OCI-LY7 (cell line): ENCODE measurements around the gene PREP. TPM values are rescaled to one million over a fixed set of nuclear protein-coding genes. Genes with fewer than 3 reads are reported as not detected.

Experiments used
- BruUV-seq: library from RNA; stranded (reverse); fragments of 400-500 nt; replicated peaks from 2 replicates; lab custom pipeline; 2021; lab: Mats Ljungman, UMichigan
- CTCF ChIA-PET: fragments of 300-600 bp; sonication (Branson Sonifier 250); formaldehyde crosslinking; loops from one replicate; lab custom pipeline; 2022; ENCODE audit warnings: antibody characterized with exemption; ENCODE audit not compliant: unreplicated experiment; lab: Charles Lee
- POLR2A ChIA-PET: fragments of 300-600 bp; sonication (Branson Sonifier 250); formaldehyde crosslinking; loops from one replicate; lab custom pipeline; 2022; ENCODE audit warnings: antibody characterized with exemption; lab: Charles Lee
- DNase-seq: peaks from one replicate; pipeline ENCODE4 v3.0.0-alpha.2; 2015; ENCODE audit warnings: low spot score
- H2AFZ ChIP-seq: fragments of 200-600 bp; sonication (generic), shearing (Covaris generic); 2 replicates; pipeline ENCODE4 v1.6.1; 2014; ENCODE audit warnings: mild to moderate bottlenecking, antibody characterized with exemption, low read length, moderate library complexity
- H3K27ac ChIP-seq: fragments of 200-600 bp; sonication (generic); 2 replicates; pipeline ENCODE4 v1.5.1; 2014; ENCODE audit warnings: mixed run types, low read depth, mild to moderate bottlenecking, moderate library complexity, low read length, inconsistent platforms; ENCODE audit not compliant: poor library complexity, severe bottlenecking
- H3K36me3 ChIP-seq: fragments of 200-600 bp; sonication (generic); 2 replicates; pipeline ENCODE4 v1.6.1; 2014; ENCODE audit warnings: mild to moderate bottlenecking, antibody characterized with exemption, low read length, moderate library complexity, mixed read lengths; ENCODE audit not compliant: insufficient read depth
- H3K4me1 ChIP-seq: fragments of 200-600 bp; sonication (generic); 2 replicates; pipeline ENCODE4 v1.5.1; 2014; ENCODE audit warnings: mild to moderate bottlenecking, low read length; ENCODE audit not compliant: insufficient read depth, poor library complexity, severe bottlenecking
- H3K4me2 ChIP-seq: fragments of 200-600 bp; sonication (generic); 2 replicates; pipeline ENCODE4 v1.6.1; 2014; ENCODE audit warnings: mild to moderate bottlenecking, low read length
- H3K4me3 ChIP-seq: fragments of 200-600 bp; sonication (generic); 2 replicates; pipeline ENCODE4 v1.5.1; 2014; ENCODE audit warnings: mild to moderate bottlenecking, low read depth, low read length; ENCODE audit not compliant: poor library complexity, severe bottlenecking
- H3K79me2 ChIP-seq: fragments of 200-600 bp; sonication (generic); 2 replicates; pipeline ENCODE4 v1.6.1; 2016; ENCODE audit warnings: low read depth, mild to moderate bottlenecking, low read length, moderate library complexity, mixed read lengths; ENCODE audit not compliant: insufficient read depth
- H3K9me2 ChIP-seq: fragments of 200-600 bp; sonication (generic); 2 replicates; pipeline ENCODE4 v1.6.1; 2016; ENCODE audit warnings: mild to moderate bottlenecking, low read length, mixed read lengths; ENCODE audit not compliant: insufficient read depth
- H3K9me3 ChIP-seq: fragments of 200-600 bp; sonication (generic); 2 replicates; pipeline ENCODE4 v1.6.1; 2014; ENCODE audit warnings: mild to moderate bottlenecking, mixed run types, low read length, mixed read lengths
- H4K20me1 ChIP-seq: fragments of 200-600 bp; sonication (generic); 2 replicates; pipeline ENCODE4 v1.6.1; 2014; ENCODE audit warnings: mild to moderate bottlenecking, antibody characterized with exemption, low read length, moderate library complexity, mixed read lengths; ENCODE audit not compliant: insufficient read depth
- CTCF ChIP-seq: fragments of 200-600 bp; sonication (generic); conservative IDR thresholded peaks from 2 replicates; pipeline ENCODE4 v1.5.1; 2014; ENCODE audit warnings: mild to moderate bottlenecking, antibody characterized with exemption, low read length, moderate library complexity, mixed read lengths
- EZH2phosphoT487 ChIP-seq: fragments of 200-600 bp; sonication (generic); IDR thresholded peaks from 2 replicates; pipeline ENCODE4 v1.6.1; 2018; ENCODE audit warnings: low read depth, borderline replicate concordance, mild to moderate bottlenecking, mixed run types, antibody characterized with exemption, low read length, moderate library complexity, mixed read lengths
- intact Hi-C: fragments of 100-400 bp; cut with micrococcal nuclease; formaldehyde crosslinking; loops from one replicate; pipeline ENCODE4 v1.10.0; 2022; ENCODE audit not compliant: unreplicated experiment
- total RNA-seq, 2 experiments: library from RNA; depleted of rRNA in 1 of 2; stranded (reverse); fragments of >200 nt in 1 of 2; shearing (Covaris generic) in 1 of 2; gene quantifications; 2 replicates each; pipeline ENCODE4 v1.2.3, GENCODE V29; 2014 to 2022

Gene PREP
- total RNA-seq, 2 experiments from 2014 or later: 10.4 to 27.0 TPM

- ChIA-PET CTCF (no interaction called here), POLR2A (no interaction called here)
- Histone ChIP-seq H4K20me1 (no peaks in the 10 kb centered on the region), H3K36me3 (0 out of 2 replicates have a peak, but pooled peaks cover 10% of the 10 kb centered on the region), H3K4me1 (no peaks in the 10 kb centered on the region), H3K4me3 (no peak overlapping the region), H3K9me2 (no peaks in the 10 kb centered on the region), H3K4me2 (no peak overlapping the region), H3K27ac (no peak overlapping the region), H3K9me3 (no peaks in the 10 kb centered on the region), H3K79me2 (no peaks in the 10 kb centered on the region), H2AFZ (no peak overlapping the region)
- BruUV-seq: no TSS peak
- intact Hi-C loops: no loop called here
- no peak for DNase-seq
- TF ChIP-seq CTCF (no peak), EZH2phosphoT487 (no peak)
Observed at GRCh38 chr6:105336986-105337385, 65.9 kb downstream of the PREP start.

GRCh38 chr6:105332576-105332975 is 70.3 kb downstream of the PREP start:
- H3K9me3 ChIP-seq: no peaks in the 10 kb centered on the region
- POLR2A ChIA-PET: no interaction called here

More at GRCh38 chr6:105332576-105332975, 70.3 kb downstream of the PREP start:
- peaks cover 25% of the 10 kb centered on the region for H3K36me3 ChIP-seq
- H4K20me1 ChIP-seq: no peaks in the 10 kb centered on the region
- TF ChIP-seq EZH2phosphoT487 (no peak), CTCF (no peak)
- BruUV-seq: no TSS peak
- H3K9me2 ChIP-seq: no peaks in the 10 kb centered on the region
- intact Hi-C loops: no loop called here
- H3K4me3 ChIP-seq: no peak overlapping the region
- no peak overlapping the region for H3K4me2 ChIP-seq
- no peak for DNase-seq
- no peaks in the 10 kb centered on the region for H3K79me2 ChIP-seq
- CTCF ChIA-PET: no interaction called here
- H2AFZ ChIP-seq: no peak overlapping the region
- no peak overlapping the region for H3K27ac ChIP-seq
- no peaks in the 10 kb centered on the region for H3K4me1 ChIP-seq
